ENCODE results near the gene AJM1.
"Not testable (repeated sequence)": the region's sequence is repeated elsewhere in the genome, so short reads cannot be mapped to it uniquely, and the experiment has no call there.

DNA sequence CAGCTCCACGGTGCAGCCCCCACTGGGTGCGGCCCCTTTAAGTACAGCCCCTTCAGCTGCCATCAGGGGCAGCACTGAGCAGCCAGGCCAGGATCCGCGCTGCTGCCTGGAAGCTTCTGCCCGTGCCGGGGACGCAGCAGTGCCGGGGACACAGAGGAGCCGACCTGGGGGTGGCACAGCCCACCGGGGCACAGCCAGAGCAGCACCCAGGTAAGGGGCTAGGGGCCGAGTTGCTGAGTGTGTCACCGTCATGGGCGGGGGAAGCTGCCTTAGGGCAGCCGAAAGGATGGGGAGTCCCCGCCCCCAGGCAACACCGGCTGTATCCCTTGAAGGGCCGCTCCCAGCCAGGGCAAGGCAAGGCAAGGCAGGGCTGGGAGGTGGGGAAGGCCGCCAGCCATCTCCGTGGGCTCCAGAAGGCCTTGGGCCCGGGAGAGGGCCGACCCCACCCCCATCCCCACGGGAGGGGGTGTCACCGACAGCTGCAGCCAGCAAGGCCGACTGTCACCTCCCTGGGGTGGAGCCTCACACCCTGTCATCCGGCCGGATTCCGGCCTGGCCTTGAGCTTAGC, at the start of gene AJM1:
- peak; percentile 72 for TF ChIP-seq CTCF (IDR thresholded peaks at IDR 0.05)
- TF ChIP-seq, protein P1, sequence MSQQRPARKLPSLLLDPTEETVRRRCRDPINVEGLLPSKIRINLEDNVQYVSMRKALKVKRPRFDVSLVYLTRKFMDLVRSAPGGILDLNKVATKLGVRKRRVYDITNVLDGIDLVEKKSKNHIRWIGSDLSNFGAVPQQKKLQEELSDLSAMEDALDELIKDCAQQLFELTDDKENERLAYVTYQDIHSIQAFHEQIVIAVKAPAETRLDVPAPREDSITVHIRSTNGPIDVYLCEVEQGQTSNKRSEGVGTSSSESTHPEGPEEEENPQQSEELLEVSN (IDR thresholded peaks at IDR 0.05; ENCODE audit: borderline replicate concordance, low read depth), result peak; percentile 27; the same call in 1 of the 2 replicates
- TF ChIP-seq POLR2A (IDR thresholded peaks at IDR 0.05; ENCODE audit: low read length), result not testable (repeated sequence)
